Thyroid gland (tissue), 4 donors: ENCODE measurements around the gene TSC22D4. TPM values are rescaled to one million over a fixed set of nuclear protein-coding genes. Genes with fewer than 3 reads are reported as not detected.

ENCODE experiments used
- DNase-seq, 2 donors: peaks; one replicate each; pipeline ENCODE4 v3.0.0-alpha.2; 2019
- H3K27ac ChIP-seq, 3 donors: fragments of 200-600 bp; sonication (generic); 1 replicate in 2 of 3; 2 replicates in 1 of 3; pipeline ENCODE4 v1.5.1; 2016 to 2019; ENCODE audit warnings: mild to moderate bottlenecking in 1 of 3, moderate library complexity in 1 of 3
- H3K27me3 ChIP-seq: fragments of 200-600 bp; sonication (generic); one replicate; pipeline ENCODE4 v1.5.1; 2019
- H3K36me3 ChIP-seq, 2 donors: fragments of 200-600 bp; sonication (generic); one replicate each; pipeline ENCODE4 v1.5.1; 2016 to 2019
- H3K4me1 ChIP-seq, 2 donors: fragments of 200-600 bp; sonication (generic); one replicate each; pipeline ENCODE4 v1.5.1; 2017 to 2019
- H3K4me3 ChIP-seq, 3 donors: fragments of 200-600 bp; sonication (generic); replicated peaks in 1 of 3; 1 replicate in 2 of 3; 2 replicates in 1 of 3; pipeline ENCODE4 v1.5.1; 2016; ENCODE audit warnings: mild to moderate bottlenecking in 1 of 3
- H3K9me3 ChIP-seq: fragments of 200-600 bp; sonication (generic); one replicate; pipeline ENCODE4 v1.5.1; 2017
- POLR2A ChIP-seq, 2 donors: fragments of 450-650 bp; IDR thresholded peaks; one replicate each; pipeline ENCODE4 v1.6.1; 2017; ENCODE audit warnings: antibody characterized with exemption in 2 of 2, mild to moderate bottlenecking in 2 of 2, moderate library complexity in 1 of 2
- WGBS, 2 donors: methylation state at CpG; one replicate each; pipeline ENCODE4 v1.1.5; 2017; 5-methylcytosine and 5-hydroxymethylcytosine counted together
- intact Hi-C: fragments of 100-400 bp; cut with DNase I; formaldehyde crosslinking; loops from one replicate; pipeline ENCODE4 v1.15.1; 2023
- total RNA-seq, 4 donors: library from RNA; depleted of rRNA; stranded (reverse); fragments of >200 nt; gene quantifications; one replicate each; pipeline ENCODE4 v1.2.3, GENCODE V29; 2016
- TF ChIP-seq, protein P1 (sequence below), 6 experiments: fragments of 200-600 bp in 3 of 6; fragments of 450-650 bp in 3 of 6; sonication (generic) in 3 of 6; IDR thresholded peaks; one replicate each; pipeline ENCODE4 v1.5.1; 2016 to 2019; ENCODE audit warnings: antibody characterized with exemption in 6 of 6, mild to moderate bottlenecking in 2 of 6, inconsistent platforms in 1 of 6, moderate library complexity in 1 of 6

Gene TSC22D4
- total RNA-seq, 4 donors from 2014 or later = 22.7 to 37.8 (median 27.9) TPM

DNA sequence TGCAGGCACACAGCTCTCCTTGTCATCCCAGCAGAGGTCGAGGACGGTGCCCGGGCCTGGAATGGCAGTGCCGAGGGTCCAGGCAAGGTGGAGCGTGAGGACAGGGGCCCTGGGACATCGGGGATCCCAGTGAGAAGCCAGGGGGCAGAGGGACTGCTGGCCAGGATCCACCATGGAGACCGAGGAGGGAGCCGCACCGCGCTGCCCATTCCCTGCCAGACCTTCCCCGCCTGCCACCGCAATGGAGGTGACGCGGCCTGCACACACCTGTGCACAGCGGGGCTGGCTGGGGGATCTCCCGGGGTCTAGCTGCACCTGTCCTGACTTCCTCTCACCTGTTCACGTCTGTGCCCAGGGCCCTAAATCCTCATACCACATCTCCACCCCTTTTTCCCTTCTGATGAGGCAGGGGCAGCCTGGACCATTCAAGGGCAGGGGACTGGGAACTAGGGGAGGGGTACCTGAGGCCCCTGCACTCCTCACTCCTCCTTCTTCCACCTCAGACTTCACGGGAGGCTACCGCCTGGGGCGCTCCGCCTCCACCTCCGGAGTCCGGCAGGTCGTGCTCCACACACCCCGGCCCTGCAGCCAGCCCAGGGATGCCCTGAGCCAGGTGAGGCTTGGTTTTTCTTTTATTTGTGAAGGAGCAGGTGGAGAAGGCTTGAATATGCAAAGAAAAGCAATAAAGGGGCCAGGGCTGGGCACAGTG is 11.6 kb upstream of the TSC22D4 start:
- no peaks in the 10 kb centered on the region for H3K27me3 ChIP-seq
- no peak overlapping the region for H3K4me3 ChIP-seq
- H3K27ac ChIP-seq = no peak overlapping the region
- DNase-seq = no peak
- 89 to 93% methylated on average over 21 to 25 of the region's 25 CpGs for WGBS, 2 donors
- H3K36me3 ChIP-seq = no peaks in the 10 kb centered on the region
- no peaks in the 10 kb centered on the region for H3K9me3 ChIP-seq
- peaks cover 12 to 13% of the 10 kb centered on the region in 2 donors for H3K4me1 ChIP-seq
- intact Hi-C loops = no loop called here
- no peak for TF ChIP-seq POLR2A (IDR thresholded peaks at IDR 0.05)
- TF ChIP-seq, protein P1, sequence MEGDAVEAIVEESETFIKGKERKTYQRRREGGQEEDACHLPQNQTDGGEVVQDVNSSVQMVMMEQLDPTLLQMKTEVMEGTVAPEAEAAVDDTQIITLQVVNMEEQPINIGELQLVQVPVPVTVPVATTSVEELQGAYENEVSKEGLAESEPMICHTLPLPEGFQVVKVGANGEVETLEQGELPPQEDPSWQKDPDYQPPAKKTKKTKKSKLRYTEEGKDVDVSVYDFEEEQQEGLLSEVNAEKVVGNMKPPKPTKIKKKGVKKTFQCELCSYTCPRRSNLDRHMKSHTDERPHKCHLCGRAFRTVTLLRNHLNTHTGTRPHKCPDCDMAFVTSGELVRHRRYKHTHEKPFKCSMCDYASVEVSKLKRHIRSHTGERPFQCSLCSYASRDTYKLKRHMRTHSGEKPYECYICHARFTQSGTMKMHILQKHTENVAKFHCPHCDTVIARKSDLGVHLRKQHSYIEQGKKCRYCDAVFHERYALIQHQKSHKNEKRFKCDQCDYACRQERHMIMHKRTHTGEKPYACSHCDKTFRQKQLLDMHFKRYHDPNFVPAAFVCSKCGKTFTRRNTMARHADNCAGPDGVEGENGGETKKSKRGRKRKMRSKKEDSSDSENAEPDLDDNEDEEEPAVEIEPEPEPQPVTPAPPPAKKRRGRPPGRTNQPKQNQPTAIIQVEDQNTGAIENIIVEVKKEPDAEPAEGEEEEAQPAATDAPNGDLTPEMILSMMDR (IDR thresholded peaks at IDR 0.05) = no peak

DNA sequence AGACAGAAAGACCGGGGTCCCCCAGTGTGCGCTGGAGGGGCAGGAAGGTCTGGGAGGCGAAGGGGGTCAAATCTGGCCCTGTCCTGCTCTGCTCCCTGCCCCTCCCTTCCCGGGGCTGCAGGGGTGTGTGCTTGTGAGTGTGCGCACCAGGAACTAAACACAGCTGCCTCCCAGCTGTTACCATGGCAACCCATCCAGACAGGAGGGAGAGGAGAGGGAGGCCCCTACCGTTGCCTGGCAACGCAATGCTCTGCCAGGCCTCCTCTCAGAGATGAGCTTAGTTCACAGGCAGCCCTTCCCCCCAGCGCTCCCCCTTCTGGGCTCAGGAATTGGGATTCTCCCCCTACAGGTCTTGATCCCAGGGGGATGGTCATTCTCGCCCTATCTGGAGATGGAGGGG is 10.8 kb upstream of the TSC22D4 start:
- Histone ChIP-seq H3K9me3 (no peaks in the 10 kb centered on the region), H3K27ac (no peak overlapping the region), H3K36me3 (no peaks in the 10 kb centered on the region), H3K4me3 (no peak overlapping the region), H3K27me3 (no peaks in the 10 kb centered on the region), H3K4me1 (peaks cover 12 to 13% of the 10 kb centered on the region in 2 donors)
- TF ChIP-seq, protein P1 (IDR thresholded peaks at IDR 0.05) = no peak
- no peak for TF ChIP-seq POLR2A (IDR thresholded peaks at IDR 0.05)
- DNase-seq = no peak
- intact Hi-C loops = no loop called here
- WGBS, 2 donors = 47 to 67% methylated on average over 8 to 9 of the region's 9 CpGs

DNA sequence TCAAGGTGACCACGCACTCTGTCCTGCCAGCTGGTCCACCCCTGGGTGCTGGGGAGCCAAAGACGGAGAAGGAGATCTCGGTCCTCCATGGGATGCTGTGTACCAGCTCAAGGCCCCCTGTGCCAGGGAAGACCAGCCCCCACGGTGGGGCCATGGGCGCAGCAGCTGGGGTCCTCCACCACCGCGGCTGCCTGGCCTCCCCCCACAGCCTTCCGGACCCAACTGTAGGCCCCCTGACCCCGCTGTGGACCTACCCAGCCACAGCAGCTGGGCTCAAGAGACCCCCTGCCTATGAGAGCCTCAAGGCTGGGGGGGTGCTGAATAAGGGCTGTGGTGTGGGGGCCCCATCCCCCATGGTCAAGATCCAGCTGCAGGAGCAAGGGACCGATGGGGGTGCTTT is 10.1 kb upstream of the TSC22D4 start:
- H3K36me3 ChIP-seq = no peaks in the 10 kb centered on the region
- 85 to 95% methylated on average over 2 to 4 of the region's 10 CpGs for WGBS, 2 donors
- intact Hi-C loops = no loop called here
- no peak for TF ChIP-seq POLR2A (IDR thresholded peaks at IDR 0.05)
- TF ChIP-seq, protein P1 (IDR thresholded peaks at IDR 0.05) = no peak
- H3K4me3 ChIP-seq = no peak overlapping the region
- H3K27ac ChIP-seq = no peak overlapping the region
- peaks cover 10% of the 10 kb centered on the region in 2 donors for H3K4me1 ChIP-seq
- DNase-seq = no peak
- H3K27me3 ChIP-seq = no peaks in the 10 kb centered on the region
- no peaks in the 10 kb centered on the region for H3K9me3 ChIP-seq

DNA sequence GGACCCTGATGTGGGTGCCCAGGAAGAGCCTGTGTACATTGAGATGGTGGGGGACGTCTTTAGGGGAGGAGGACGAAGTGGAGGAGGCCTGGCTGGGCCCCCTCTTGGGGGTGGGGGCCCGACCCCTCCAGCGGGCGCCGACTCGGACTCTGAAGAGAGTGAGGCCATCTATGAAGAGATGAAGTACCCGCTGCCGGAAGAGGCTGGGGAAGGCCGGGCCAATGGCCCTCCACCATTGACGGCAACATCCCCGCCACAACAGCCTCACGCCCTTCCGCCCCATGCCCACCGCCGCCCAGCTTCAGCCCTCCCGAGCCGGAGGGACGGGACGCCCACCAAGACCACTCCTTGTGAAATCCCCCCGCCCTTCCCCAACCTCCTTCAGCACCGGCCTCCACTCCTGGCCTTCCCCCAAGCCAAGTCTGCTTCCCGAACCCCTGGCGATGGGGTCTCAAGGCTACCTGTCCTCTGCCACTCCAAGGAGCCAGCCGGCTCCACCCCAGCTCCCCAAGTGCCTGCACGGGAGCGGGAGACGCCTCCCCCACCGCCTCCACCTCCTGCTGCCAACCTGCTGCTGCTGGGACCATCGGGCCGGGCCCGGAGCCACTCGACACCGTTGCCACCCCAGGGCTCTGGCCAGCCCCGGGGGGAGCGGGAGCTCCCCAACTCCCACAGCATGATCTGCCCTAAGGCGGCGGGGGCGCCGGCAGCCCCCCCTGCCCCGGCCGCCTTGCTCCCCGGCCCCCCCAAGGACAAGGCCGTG is 9.5 kb upstream of the TSC22D4 start:
- Histone ChIP-seq H3K9me3 (no peaks in the 10 kb centered on the region), H3K36me3 (no peaks in the 10 kb centered on the region), H3K4me3 (no peak overlapping the region), H3K4me1 (peaks cover 4% of the 10 kb centered on the region in 2 donors), H3K27ac (no peak overlapping the region), H3K27me3 (no peaks in the 10 kb centered on the region)
- intact Hi-C loops = no loop called here
- no peak for DNase-seq
- TF ChIP-seq, protein P1 (IDR thresholded peaks at IDR 0.05) = no peak
- TF ChIP-seq POLR2A (IDR thresholded peaks at IDR 0.05) = no peak
- 93 to 97% methylated on average over 38 to 40 of the region's 44 CpGs for WGBS, 2 donors
